ENCODE measurements around the gene RAC2. TPM values are rescaled to one million over a fixed set of nuclear protein-coding genes. Genes with fewer than 3 reads are reported as not detected.

RAC2 gene
- total RNA-seq, 1 experiment from 2014 or later = 90.5 TPM

- DNase-seq = no peak
- no peak for TF ChIP-seq CTCF (conservative IDR thresholded peaks at IDR 0.05)
- TF ChIP-seq EZH2 (IDR thresholded peaks at IDR 0.05; ENCODE audit: low read depth) = no peak
- POLR2A ChIA-PET (ENCODE audit: unreplicated experiment) = no interaction called here
- H3K9me3 ChIP-seq (ENCODE audit: insufficient read depth, low read depth) = no peaks in the 10 kb centered on the region
- no peaks in the 10 kb centered on the region for H3K79me2 ChIP-seq (ENCODE audit: low read depth)
- H3K36me3 ChIP-seq (ENCODE audit: low read depth) = no peaks in the 10 kb centered on the region
- intact Hi-C loops (cut with micrococcal nuclease; ENCODE audit: unreplicated experiment) = no loop called here
- H3K27ac ChIP-seq = no peak overlapping the region
- no peaks in the 10 kb centered on the region for H4K20me1 ChIP-seq (ENCODE audit: insufficient read depth)
- H3K4me2 ChIP-seq = no peak overlapping the region
- no peaks in the 10 kb centered on the region for H3K27me3 ChIP-seq (ENCODE audit: insufficient read depth, low read depth)
- no peak overlapping the region for H3K4me3 ChIP-seq
- CTCF ChIA-PET = no interaction called here
- BruUV-seq (replicated peaks) = no TSS peak
- H3K4me1 ChIP-seq (replicated peaks; ENCODE audit: insufficient read depth) = no peaks in the 10 kb centered on the region
- no peaks in the 10 kb centered on the region for H3K9me2 ChIP-seq (ENCODE audit: insufficient read depth)
- H2AFZ ChIP-seq = no peak overlapping the region
- H3F3A ChIP-seq (ENCODE audit: insufficient read depth, low read depth) = peaks cover 6% of the 10 kb centered on the region; the same call in 1 of the 2 replicates
Observed at GRCh38 chr22:37275134-37275533, 31.1 kb upstream of the RAC2 start.

- POLR2A ChIA-PET (ENCODE audit: unreplicated experiment) = no interaction called here
- H3K4me1 ChIP-seq (replicated peaks; ENCODE audit: insufficient read depth) = no peaks in the 10 kb centered on the region
- intact Hi-C loops (cut with micrococcal nuclease; ENCODE audit: unreplicated experiment) = no loop called here
- TF ChIP-seq CTCF (conservative IDR thresholded peaks at IDR 0.05) = no peak
- no peak for TF ChIP-seq EZH2 (IDR thresholded peaks at IDR 0.05; ENCODE audit: low read depth)
- CTCF ChIA-PET = no interaction called here
- no peaks in the 10 kb centered on the region for H3K27me3 ChIP-seq (ENCODE audit: insufficient read depth, low read depth)
- no peaks in the 10 kb centered on the region for H3K79me2 ChIP-seq (ENCODE audit: low read depth)
- H3K4me2 ChIP-seq = no peak overlapping the region
- H3K9me3 ChIP-seq (ENCODE audit: insufficient read depth, low read depth) = no peaks in the 10 kb centered on the region
- no peaks in the 10 kb centered on the region for H3K9me2 ChIP-seq (ENCODE audit: insufficient read depth)
- no peaks in the 10 kb centered on the region for H3K36me3 ChIP-seq (ENCODE audit: low read depth)
- no peak overlapping the region for H2AFZ ChIP-seq
- BruUV-seq (replicated peaks) = no TSS peak
- no peak overlapping the region for H3K27ac ChIP-seq
- DNase-seq = no peak
- H4K20me1 ChIP-seq (ENCODE audit: insufficient read depth) = no peaks in the 10 kb centered on the region
- no peak overlapping the region for H3K4me3 ChIP-seq
- peaks cover 6% of the 10 kb centered on the region; the same call in 1 of the 2 replicates for H3F3A ChIP-seq (ENCODE audit: insufficient read depth, low read depth)
Observed at GRCh38 chr22:37274380-37274862, 30.4 kb upstream of the RAC2 start.

- H4K20me1 ChIP-seq (ENCODE audit: insufficient read depth) = no peaks in the 10 kb centered on the region
- no peaks in the 10 kb centered on the region for H3K27me3 ChIP-seq (ENCODE audit: insufficient read depth, low read depth)
- intact Hi-C loops (cut with micrococcal nuclease; ENCODE audit: unreplicated experiment) = no loop called here
- no peaks in the 10 kb centered on the region for H3K9me2 ChIP-seq (ENCODE audit: insufficient read depth)
- no peaks in the 10 kb centered on the region for H3K79me2 ChIP-seq (ENCODE audit: low read depth)
- no peak overlapping the region for H3K4me3 ChIP-seq
- no peaks in the 10 kb centered on the region for H3K36me3 ChIP-seq (ENCODE audit: low read depth)
- no peak overlapping the region for H2AFZ ChIP-seq
- no peak for DNase-seq
- no TSS peak for BruUV-seq (replicated peaks)
- TF ChIP-seq CTCF (conservative IDR thresholded peaks at IDR 0.05) = no peak
- TF ChIP-seq EZH2 (IDR thresholded peaks at IDR 0.05; ENCODE audit: low read depth) = no peak
- H3K4me1 ChIP-seq (replicated peaks; ENCODE audit: insufficient read depth) = no peaks in the 10 kb centered on the region
- CTCF ChIA-PET = no interaction called here
- H3K9me3 ChIP-seq (ENCODE audit: insufficient read depth, low read depth) = no peaks in the 10 kb centered on the region
- peaks cover 6% of the 10 kb centered on the region; the same call in 1 of the 2 replicates for H3F3A ChIP-seq (ENCODE audit: insufficient read depth, low read depth)
- H3K4me2 ChIP-seq = no peak overlapping the region
- POLR2A ChIA-PET (ENCODE audit: unreplicated experiment) = no interaction called here
- H3K27ac ChIP-seq = no peak overlapping the region
Observed at GRCh38 chr22:37273846-37274225, 29.8 kb upstream of the RAC2 start.
